ENCODE measurements around the gene PATZ1. TPM values are rescaled to one million over a fixed set of nuclear protein-coding genes. Genes with fewer than 3 reads are reported as not detected.

PATZ1 gene
- total RNA-seq, 1 donor from 2014 or later, result 24.3 TPM

DNA sequence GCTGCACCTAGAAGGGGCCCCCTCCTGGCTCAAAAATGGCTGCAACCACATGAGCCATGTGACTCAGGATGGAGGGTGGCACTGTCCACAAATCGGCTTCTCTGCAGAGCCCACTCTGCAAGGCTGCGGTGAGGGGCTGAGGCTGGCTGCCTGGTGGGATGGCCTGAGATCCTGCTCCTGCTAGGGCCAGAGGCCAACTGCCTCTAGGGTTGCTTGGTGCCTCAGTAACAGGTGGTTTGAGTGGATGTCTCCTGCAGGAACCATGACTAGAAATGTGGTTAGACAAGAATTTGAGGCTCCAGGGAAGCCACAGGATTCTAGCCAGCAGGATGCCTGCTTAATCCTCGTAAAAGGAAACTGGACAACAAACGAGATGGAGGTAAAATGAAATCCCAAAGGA is 17.1 kb downstream of the PATZ1 start:
- Histone ChIP-seq H3K4me3 (no peak overlapping the region), H3K27ac (no peak overlapping the region), H3K27me3 (no peaks in the 10 kb centered on the region), H3K9me3 (no peaks in the 10 kb centered on the region), H3K4me1 (no peaks in the 10 kb centered on the region), H3K36me3 (peaks cover 88% of the 10 kb centered on the region)
- ATAC-seq (no peak), DNase-seq (no peak)
- TF ChIP-seq, protein P1, sequence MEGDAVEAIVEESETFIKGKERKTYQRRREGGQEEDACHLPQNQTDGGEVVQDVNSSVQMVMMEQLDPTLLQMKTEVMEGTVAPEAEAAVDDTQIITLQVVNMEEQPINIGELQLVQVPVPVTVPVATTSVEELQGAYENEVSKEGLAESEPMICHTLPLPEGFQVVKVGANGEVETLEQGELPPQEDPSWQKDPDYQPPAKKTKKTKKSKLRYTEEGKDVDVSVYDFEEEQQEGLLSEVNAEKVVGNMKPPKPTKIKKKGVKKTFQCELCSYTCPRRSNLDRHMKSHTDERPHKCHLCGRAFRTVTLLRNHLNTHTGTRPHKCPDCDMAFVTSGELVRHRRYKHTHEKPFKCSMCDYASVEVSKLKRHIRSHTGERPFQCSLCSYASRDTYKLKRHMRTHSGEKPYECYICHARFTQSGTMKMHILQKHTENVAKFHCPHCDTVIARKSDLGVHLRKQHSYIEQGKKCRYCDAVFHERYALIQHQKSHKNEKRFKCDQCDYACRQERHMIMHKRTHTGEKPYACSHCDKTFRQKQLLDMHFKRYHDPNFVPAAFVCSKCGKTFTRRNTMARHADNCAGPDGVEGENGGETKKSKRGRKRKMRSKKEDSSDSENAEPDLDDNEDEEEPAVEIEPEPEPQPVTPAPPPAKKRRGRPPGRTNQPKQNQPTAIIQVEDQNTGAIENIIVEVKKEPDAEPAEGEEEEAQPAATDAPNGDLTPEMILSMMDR (IDR thresholded peaks at IDR 0.05), result no peak
- intact Hi-C loops (cut with DNase I), result no loop called here

DNA sequence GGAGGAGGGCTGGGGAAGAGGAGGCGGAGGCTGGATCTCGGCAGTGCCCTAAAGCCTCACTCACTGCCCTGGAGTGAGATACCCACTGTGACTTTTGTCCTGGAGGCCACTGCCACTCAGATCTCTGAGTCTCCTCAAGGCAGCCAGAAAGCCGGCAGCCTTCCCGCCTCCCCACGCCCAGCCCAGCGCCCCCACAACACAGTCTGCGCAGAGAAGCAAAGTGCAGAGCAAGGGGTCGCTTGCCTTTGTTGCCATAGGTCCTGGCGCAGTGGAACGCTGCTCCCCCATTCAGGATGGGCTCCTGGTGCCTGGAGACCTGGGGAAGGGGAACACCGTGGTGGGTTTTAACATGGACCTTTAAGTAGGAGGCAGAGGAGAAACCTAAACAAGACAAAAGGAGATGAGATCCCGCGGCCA is 17.6 kb downstream of the PATZ1 start:
- no peak for DNase-seq
- H3K27ac ChIP-seq, result no peak overlapping the region
- ATAC-seq, result no peak
- TF ChIP-seq, protein P1 (IDR thresholded peaks at IDR 0.05), result no peak
- no peaks in the 10 kb centered on the region for H3K27me3 ChIP-seq
- H3K36me3 ChIP-seq, result peaks cover 83% of the 10 kb centered on the region
- intact Hi-C loops (cut with DNase I), result no loop called here
- H3K4me1 ChIP-seq, result no peaks in the 10 kb centered on the region
- no peaks in the 10 kb centered on the region for H3K9me3 ChIP-seq
- no peak overlapping the region for H3K4me3 ChIP-seq

DNA sequence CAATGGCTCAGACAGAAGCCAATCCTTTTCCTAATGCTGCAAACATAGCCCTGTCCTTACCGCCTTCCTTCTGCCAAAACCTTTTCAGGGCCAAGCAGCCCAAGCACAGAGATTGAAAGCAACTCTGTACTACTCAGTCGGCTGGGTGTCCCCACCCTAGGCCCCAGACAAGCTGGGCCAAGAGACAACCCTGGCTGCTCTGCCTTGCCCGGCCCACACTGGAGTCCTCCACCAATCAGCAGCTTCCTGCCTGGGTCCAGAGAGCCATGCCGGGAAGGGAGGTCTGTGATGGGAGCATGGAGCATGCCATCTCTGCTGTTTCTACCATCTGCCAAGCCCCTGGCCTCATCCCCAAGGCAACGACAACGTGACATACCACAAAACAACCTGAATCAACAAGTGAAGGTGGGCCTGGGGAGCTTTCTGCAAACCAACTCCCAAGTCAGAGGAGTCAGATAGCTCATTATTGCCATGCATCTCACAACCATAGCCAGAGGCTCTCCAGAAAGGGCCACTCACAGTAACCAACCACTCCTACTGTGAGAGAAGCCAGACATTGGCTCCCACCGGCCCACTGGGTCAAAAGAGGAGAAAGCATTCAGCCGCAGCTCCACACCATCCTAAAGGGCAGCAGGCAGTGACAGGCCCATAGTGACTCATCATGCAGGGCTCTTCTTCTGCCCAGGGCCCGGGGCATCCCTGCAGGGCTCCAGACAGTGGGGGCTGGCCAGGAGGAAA is 18.2 kb downstream of the PATZ1 start:
- intact Hi-C loops (cut with DNase I), result no loop called here
- H3K36me3 ChIP-seq, result peaks cover 77% of the 10 kb centered on the region
- TF ChIP-seq, protein P1 (IDR thresholded peaks at IDR 0.05), result no peak
- DNase-seq (no peak), ATAC-seq (no peak)
- H3K27ac ChIP-seq, result no peak overlapping the region
- H3K4me1 ChIP-seq, result no peaks in the 10 kb centered on the region
- no peaks in the 10 kb centered on the region for H3K27me3 ChIP-seq
- H3K4me3 ChIP-seq, result no peak overlapping the region
- no peaks in the 10 kb centered on the region for H3K9me3 ChIP-seq

DNA sequence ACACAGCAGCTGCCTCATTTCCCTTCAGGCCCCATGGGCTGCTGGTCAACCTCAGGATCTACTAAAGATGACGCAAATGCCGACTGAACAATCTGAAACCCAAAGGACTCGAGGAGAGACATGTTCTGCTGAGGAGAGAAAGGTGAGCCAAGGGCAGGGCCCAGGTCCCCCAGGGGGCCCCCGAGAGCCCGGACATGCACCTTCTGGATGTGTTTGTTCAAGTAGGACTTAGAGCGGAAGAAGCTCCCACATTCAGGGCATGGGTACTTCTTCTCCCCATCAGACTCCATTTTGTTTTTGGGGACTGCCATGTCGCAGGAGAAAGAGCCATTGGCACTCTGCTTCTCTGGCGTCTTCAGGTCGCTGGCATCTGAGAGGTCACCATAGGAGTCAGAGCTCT is 19.3 kb downstream of the PATZ1 start:
- H3K27ac ChIP-seq, result no peak overlapping the region
- H3K9me3 ChIP-seq, result no peaks in the 10 kb centered on the region
- DNase-seq, result no peak
- no peak for ATAC-seq
- TF ChIP-seq, protein P1 (IDR thresholded peaks at IDR 0.05), result no peak
- peaks cover 66% of the 10 kb centered on the region for H3K36me3 ChIP-seq
- intact Hi-C loops (cut with DNase I), result no loop called here
- H3K4me1 ChIP-seq, result peaks cover 8% of the 10 kb centered on the region
- H3K27me3 ChIP-seq, result no peaks in the 10 kb centered on the region
- H3K4me3 ChIP-seq, result no peak overlapping the region

DNA sequence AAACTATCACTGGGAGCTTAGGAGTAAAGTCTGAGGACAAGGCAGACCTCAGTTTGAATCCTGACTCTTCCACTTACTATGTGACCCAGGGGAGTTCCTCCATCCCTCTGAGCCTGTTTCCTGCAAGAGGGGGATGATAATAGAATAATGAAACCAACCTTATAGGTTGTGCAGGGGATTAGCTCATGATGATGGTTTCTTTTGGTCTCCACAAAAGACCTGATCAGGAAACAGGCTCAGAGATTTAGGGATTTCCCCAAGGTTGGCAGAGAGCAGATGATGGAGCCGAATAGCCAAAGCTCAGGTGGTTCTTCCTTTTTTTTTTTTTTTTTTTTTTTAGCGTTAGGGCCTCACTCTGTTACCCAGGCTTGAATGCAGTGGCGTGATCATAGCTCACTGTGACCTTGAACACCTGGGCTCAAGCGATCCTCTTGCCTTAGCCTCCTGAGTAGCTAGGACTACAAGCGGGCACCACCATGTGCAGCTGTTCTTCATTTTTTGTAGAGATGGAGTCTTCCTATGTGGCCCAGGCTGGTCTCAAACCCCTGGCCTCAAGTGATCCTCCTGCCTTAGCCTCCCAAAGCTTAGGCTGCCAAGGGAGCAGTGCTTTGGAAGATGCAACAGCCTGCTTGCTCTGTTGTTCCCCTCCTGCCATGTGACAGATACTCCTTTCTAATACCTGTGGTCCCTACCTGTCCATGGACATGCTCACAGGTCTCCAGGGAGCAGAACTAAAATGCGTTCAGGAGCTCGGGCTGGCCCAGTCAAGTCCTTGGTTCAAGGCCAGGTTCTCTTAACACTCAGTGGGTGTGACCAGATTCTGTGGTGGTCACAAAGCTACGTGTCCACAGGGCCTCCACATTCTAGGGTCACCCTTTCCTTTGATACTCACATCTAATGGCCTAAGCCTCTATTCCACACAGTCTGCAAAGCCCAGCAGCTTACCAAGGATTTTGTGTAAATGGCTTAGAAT is 22.3 kb downstream of the PATZ1 start:
- intact Hi-C loops (cut with DNase I), result no loop called here
- no peak for ATAC-seq
- H3K27ac ChIP-seq, result no peak overlapping the region
- H3K4me3 ChIP-seq, result no peak overlapping the region
- peaks cover 8% of the 10 kb centered on the region for H3K4me1 ChIP-seq
- H3K27me3 ChIP-seq, result no peaks in the 10 kb centered on the region
- TF ChIP-seq, protein P1 (IDR thresholded peaks at IDR 0.05), result no peak
- H3K9me3 ChIP-seq, result no peaks in the 10 kb centered on the region
- no peak for DNase-seq
- peaks cover 36% of the 10 kb centered on the region for H3K36me3 ChIP-seq

Data from upper lobe of right lung (tissue), 1 donor.